ENCODE data around the gene ATF4. TPM values are rescaled to one million over a fixed set of nuclear protein-coding genes. Genes with fewer than 3 reads are reported as not detected.

The ATF4 gene
- total RNA-seq, 4 donors from 2014 or later, result 222 to 550 (median 280) TPM

DNA sequence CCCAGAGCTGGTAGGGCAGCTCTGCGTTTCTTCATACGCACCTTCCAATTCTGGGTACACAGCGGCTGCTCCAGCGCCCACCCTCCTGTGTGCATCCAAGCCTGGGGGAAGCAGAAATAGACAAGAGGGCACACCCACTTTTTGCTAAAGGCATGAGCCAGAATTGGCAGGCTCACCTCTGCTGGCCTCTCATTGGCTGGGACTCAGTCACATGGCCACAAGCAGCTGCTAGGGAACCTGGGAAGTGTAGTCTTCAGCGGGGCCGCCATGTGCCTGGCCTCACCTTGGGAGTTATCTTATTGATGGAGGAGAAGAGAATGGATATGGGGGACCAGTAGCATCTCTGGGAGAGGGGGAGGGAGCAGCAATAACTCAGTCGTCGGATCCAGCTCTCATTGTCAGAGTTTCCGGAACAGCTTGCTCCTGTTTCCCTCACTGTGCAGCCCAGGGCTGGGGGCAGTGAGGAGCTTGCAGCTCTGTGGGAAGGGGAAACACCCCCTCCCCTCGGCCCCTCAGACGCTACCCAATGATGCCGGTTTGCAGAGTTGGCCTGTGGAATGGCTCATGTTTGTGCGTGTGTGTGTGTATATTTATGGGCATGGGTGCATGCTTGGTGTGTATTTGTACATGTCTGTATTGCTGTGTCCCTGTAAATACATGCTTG is 30.1 kb upstream of the ATF4 start:
- Histone ChIP-seq H3K4me1 (peaks cover 0 to 18% (median 2%) of the 10 kb centered on the region in 4 donors), H3K27me3 (no peaks in the 10 kb centered on the region), H3K9me3 (no peaks in the 10 kb centered on the region), H3K4me3 (no peak overlapping the region), H3K36me3 (peaks cover 0 to 18% (median 0%) of the 10 kb centered on the region in 3 donors), H3K27ac (peak overlapping the region in 1 of 4 donors; percentile 60)
- DNase-seq, result peak; percentile 70 to 88 (median 86)
- TF ChIP-seq, protein P1, sequence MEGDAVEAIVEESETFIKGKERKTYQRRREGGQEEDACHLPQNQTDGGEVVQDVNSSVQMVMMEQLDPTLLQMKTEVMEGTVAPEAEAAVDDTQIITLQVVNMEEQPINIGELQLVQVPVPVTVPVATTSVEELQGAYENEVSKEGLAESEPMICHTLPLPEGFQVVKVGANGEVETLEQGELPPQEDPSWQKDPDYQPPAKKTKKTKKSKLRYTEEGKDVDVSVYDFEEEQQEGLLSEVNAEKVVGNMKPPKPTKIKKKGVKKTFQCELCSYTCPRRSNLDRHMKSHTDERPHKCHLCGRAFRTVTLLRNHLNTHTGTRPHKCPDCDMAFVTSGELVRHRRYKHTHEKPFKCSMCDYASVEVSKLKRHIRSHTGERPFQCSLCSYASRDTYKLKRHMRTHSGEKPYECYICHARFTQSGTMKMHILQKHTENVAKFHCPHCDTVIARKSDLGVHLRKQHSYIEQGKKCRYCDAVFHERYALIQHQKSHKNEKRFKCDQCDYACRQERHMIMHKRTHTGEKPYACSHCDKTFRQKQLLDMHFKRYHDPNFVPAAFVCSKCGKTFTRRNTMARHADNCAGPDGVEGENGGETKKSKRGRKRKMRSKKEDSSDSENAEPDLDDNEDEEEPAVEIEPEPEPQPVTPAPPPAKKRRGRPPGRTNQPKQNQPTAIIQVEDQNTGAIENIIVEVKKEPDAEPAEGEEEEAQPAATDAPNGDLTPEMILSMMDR (IDR thresholded peaks at IDR 0.05), result no peak
- no peak for TF ChIP-seq POLR2A (IDR thresholded peaks at IDR 0.05)

DNA sequence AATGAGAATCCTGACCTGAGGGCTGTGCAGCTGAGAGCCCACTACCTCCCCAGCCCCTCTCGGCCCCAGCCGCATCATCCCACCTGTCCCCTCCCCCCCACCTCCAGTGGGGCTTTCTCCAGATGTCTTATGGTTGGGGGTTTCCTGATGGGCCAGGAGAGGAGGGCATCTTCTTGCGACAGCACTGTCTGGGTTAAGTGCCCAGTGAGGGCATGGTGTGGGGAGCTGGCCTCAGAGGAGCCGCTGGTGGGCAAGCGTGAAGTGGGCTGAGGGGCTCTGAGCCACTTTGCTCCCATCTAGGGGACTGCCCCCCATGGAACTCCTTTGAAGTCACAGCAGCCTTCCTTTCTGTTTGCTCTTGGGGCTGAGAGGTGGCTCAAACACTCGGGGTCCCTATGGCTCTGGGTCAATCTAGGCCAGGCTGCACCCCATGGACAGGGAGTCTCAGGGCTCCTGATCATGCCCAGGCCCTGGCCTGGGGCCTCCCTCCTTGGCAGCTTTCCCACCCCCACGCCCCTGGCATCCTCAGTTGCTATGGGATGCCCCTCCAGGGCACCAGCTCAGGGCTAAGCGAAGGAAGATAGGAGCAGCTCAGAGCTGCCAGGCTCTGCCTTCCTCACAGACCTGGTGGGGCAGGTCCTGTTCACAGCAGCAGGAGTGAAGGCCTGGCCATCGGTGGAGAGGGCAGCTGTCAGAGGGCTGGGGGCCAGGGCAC is 29.2 kb upstream of the ATF4 start:
- no peak overlapping the region for H3K4me3 ChIP-seq
- no peaks in the 10 kb centered on the region for H3K27me3 ChIP-seq
- H3K9me3 ChIP-seq, result no peaks in the 10 kb centered on the region
- TF ChIP-seq, protein P1 (IDR thresholded peaks at IDR 0.05), result no peak
- TF ChIP-seq POLR2A (IDR thresholded peaks at IDR 0.05), result no peak
- peaks cover 0 to 18% (median 2%) of the 10 kb centered on the region in 4 donors for H3K4me1 ChIP-seq
- H3K36me3 ChIP-seq, result peaks cover 0 to 18% (median 0%) of the 10 kb centered on the region in 3 donors
- no peak overlapping the region for H3K27ac ChIP-seq
- no peak for DNase-seq

DNA sequence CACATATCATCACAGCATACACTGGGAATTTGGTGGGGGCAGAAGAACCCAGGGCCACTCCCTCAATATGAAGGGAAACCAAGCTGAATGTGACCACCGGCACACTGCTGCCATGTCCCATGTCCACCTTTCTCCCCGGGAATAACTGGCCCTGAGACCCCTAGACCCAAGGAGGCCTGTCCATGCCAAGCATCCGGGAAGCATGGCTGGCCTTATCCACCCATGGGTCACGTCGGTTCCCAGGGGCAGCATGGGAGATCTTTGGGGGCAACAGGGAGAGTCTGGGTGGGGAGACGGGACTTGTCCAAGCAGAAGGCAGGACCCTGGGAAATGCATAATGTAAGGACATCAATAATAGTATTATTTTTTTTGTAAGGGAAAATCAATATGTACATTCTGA is 28.7 kb upstream of the ATF4 start:
- Histone ChIP-seq H3K4me3 (no peak overlapping the region), H3K27ac (no peak overlapping the region), H3K9me3 (no peaks in the 10 kb centered on the region), H3K36me3 (peaks cover 0 to 18% (median 0%) of the 10 kb centered on the region in 3 donors), H3K27me3 (no peaks in the 10 kb centered on the region), H3K4me1 (peaks cover 0 to 18% (median 3%) of the 10 kb centered on the region in 4 donors)
- TF ChIP-seq, protein P1 (IDR thresholded peaks at IDR 0.05), result no peak
- no peak for TF ChIP-seq POLR2A (IDR thresholded peaks at IDR 0.05)
- no peak for DNase-seq

DNA sequence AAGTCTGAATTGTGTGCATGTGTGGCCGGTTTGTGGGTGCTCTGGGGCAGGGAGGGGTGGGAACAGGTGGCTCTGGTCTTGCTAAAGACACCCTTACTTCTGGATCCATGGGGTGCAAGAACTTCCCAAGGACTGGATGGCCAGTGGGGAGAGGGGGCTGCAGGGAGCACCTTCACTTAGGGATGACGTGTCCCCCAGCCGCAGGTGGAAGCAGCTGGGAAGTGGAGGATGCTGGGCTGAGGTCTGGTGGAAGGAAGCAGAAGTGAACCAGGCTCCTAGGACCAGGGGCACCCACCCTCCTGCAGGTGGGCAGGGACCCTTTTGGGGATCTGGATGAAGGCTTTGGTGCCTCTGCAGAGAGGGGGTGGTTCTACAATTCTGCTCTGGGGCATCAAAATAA is 28.2 kb upstream of the ATF4 start:
- no peak for DNase-seq
- H3K4me3 ChIP-seq, result no peak overlapping the region
- no peak overlapping the region for H3K27ac ChIP-seq
- H3K4me1 ChIP-seq, result peaks cover 0 to 18% (median 3%) of the 10 kb centered on the region in 4 donors
- TF ChIP-seq, protein P1 (IDR thresholded peaks at IDR 0.05), result no peak
- TF ChIP-seq POLR2A (IDR thresholded peaks at IDR 0.05), result no peak
- no peaks in the 10 kb centered on the region for H3K9me3 ChIP-seq
- H3K27me3 ChIP-seq, result no peaks in the 10 kb centered on the region
- H3K36me3 ChIP-seq, result peaks cover 0 to 18% (median 0%) of the 10 kb centered on the region in 3 donors

DNA sequence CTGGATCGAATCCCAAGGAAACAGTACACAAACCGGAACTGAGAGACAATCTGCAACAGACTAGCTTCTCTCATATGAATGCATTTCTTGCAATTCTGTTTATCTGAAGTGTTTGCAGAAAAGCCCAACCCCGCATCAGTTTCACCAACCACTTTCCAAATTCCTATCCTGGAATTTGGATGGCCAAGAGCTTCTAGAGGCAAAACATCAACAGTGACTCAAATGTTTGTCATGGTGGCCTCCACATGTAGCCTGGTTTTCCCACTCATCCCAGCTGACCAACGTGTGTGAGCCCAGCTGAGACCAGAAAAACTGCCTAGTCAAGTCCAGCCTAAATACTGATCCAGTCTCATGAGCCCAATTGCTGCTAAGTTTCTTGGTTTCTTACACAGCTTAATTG is 26.6 kb upstream of the ATF4 start:
- Histone ChIP-seq H3K9me3 (no peaks in the 10 kb centered on the region), H3K4me1 (peaks cover 0 to 12% (median 3%) of the 10 kb centered on the region in 4 donors), H3K36me3 (peaks cover 0 to 5% (median 0%) of the 10 kb centered on the region in 3 donors), H3K27ac (no peak overlapping the region), H3K4me3 (no peak overlapping the region), H3K27me3 (no peaks in the 10 kb centered on the region)
- no peak for DNase-seq
- TF ChIP-seq, protein P1 (IDR thresholded peaks at IDR 0.05), result no peak
- TF ChIP-seq POLR2A (IDR thresholded peaks at IDR 0.05), result no peak
